Kidney epithelial cell (primary cell): ENCODE results near the gene GOLGA3. TPM values are rescaled to one million over a fixed set of nuclear protein-coding genes. Genes with fewer than 3 reads are reported as not detected.

ENCODE experiments used
- DNase-seq: peaks from one replicate; pipeline ENCODE4 v3.0.0-alpha.2; 2010; ENCODE audit warnings: low read depth
- H3K27me3 ChIP-seq: 2 replicates; pipeline ENCODE4 v1.6.0; 2011; ENCODE audit warnings: low read length; ENCODE audit not compliant: control insufficient read depth, insufficient read depth
- H3K36me3 ChIP-seq: 2 replicates; pipeline ENCODE4 v1.5.1; 2011; ENCODE audit warnings: low read length; ENCODE audit not compliant: control insufficient read depth, insufficient read depth
- H3K4me3 ChIP-seq: 2 replicates; pipeline ENCODE4 v1.5.1; 2011; ENCODE audit warnings: low read depth, mild to moderate bottlenecking, control low read depth, low read length
- total RNA-seq: library from RNA; depleted of rRNA; stranded (reverse); fragments of >200 nt; gene quantifications from 2 replicates; pipeline ENCODE4 v1.2.3, GENCODE V29; 2015
- TF ChIP-seq, protein P1 (sequence below): IDR thresholded peaks from 2 replicates; pipeline ENCODE4 v1.5.1; 2011; ENCODE audit warnings: mild to moderate bottlenecking, moderate library complexity, low read length, control low read depth, inconsistent platforms; ENCODE audit not compliant: insufficient read depth, poor library complexity, severe bottlenecking

Gene GOLGA3
- total RNA-seq, 1 donor from 2014 or later: 79.1 TPM

DNA sequence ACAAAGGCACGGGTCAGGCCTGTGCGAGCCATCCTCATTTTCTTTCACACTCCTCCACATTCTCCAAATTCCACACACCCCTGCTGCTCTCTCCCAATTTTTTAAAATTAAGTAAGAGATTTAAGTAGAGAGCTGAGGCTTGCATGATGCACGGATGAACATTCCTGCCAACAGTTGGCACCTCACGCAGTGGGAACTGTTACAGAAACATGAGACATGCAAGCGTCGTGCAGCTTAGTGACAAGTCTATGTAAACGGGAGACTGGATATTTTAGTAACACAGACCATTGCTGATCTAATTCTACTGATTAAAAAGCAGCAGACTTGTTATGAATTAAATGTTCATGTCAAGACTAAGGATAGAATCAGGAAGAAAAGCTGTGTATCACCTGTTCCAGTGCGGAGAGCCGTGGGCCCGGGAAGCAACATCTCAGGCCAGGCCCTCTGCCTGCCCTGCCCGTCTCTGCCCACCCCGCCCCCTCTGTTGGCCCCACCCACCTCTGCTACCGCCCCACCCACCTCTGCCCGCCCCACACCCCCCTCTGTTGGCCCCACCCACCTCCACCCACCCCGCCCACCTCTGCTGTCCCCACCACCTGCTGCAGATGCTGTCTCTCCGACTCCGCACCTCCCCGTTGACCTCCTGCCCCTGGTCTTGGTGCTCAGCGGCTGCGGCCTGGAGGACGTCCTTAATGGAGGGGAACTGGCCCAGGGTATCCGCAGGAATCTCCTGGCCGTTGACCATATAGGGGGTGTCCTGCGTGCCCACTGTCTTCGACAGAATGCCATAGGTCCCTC lies 21.2 kb downstream of the GOLGA3 start:
- H3K36me3 ChIP-seq: peaks cover 5% of the 10 kb centered on the region
- no peak for DNase-seq
- TF ChIP-seq, protein P1, sequence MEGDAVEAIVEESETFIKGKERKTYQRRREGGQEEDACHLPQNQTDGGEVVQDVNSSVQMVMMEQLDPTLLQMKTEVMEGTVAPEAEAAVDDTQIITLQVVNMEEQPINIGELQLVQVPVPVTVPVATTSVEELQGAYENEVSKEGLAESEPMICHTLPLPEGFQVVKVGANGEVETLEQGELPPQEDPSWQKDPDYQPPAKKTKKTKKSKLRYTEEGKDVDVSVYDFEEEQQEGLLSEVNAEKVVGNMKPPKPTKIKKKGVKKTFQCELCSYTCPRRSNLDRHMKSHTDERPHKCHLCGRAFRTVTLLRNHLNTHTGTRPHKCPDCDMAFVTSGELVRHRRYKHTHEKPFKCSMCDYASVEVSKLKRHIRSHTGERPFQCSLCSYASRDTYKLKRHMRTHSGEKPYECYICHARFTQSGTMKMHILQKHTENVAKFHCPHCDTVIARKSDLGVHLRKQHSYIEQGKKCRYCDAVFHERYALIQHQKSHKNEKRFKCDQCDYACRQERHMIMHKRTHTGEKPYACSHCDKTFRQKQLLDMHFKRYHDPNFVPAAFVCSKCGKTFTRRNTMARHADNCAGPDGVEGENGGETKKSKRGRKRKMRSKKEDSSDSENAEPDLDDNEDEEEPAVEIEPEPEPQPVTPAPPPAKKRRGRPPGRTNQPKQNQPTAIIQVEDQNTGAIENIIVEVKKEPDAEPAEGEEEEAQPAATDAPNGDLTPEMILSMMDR: no peak

DNA sequence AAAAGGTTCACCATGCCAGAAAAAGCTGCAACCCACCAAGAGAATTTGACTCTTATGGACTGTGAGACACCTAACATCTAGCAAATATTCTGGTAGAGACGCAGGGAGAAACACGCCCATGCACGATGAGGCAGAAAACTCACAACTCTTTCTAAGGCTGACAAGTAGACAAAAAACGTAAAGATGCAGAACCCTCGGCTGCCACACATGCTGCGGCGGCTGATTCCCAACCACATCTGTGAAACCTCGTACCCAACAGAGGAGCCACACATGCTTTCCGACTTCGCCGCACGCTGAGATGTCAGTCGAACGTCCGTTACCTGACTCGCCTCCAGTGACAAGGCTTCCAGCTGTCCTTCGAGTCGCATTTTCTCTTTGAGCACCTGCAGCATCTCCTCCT lies 21.8 kb downstream of the GOLGA3 start:
- no peaks in the 10 kb centered on the region for H3K27me3 ChIP-seq
- no peak overlapping the region for H3K4me3 ChIP-seq
- peaks cover 5% of the 10 kb centered on the region for H3K36me3 ChIP-seq
- no peak for DNase-seq
- TF ChIP-seq, protein P1: no peak

More for the DNA sequence above, 21.2 kb downstream of the GOLGA3 start:
- H3K27me3 ChIP-seq: no peaks in the 10 kb centered on the region
- no peak overlapping the region for H3K4me3 ChIP-seq

DNA sequence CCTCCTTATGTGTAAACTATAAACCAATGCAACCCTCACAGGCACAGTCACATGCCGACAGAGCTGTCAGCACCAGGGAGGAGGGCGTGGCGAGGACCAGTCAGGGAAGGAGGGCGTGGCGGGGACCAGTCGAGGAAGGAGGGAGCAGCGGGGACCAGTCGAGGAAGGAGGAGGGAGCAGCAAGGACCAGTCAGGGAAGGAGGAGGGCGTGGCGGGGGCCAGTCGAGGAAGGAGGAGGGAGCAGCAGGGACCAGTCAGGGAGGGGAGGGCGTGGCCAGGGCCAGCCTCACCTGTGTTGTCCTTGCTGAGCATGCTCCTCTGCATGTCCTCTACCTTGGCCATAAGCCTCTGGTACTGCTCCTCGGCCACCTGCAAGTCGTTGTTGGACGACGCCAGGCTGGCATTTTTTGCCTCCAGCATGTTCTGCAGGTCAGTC lies 24.2 kb downstream of the GOLGA3 start:
- TF ChIP-seq, protein P1: no peak
- Histone ChIP-seq H3K4me3 (no peak overlapping the region), H3K36me3 (peaks cover 5% of the 10 kb centered on the region), H3K27me3 (no peaks in the 10 kb centered on the region)
- DNase-seq: no peak

DNA sequence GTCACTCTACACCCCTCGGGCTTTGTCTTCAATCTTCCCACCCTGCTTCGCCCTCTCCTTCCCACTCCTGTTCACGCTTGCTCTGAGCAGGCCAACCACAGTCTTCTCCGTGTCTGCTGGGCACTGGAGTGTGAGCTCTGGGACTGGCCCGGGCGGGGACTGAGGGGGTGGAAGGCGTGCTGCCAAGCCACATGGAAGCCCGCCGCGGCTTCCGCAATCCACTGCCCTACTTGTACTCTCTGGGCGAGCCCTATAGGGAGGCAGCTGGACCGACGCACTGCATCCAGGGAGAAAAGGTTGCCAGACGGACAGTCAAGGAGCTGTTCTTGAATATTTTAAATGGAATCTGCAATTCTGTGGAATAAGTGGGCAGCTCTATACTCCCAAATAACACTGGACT lies 24.8 kb downstream of the GOLGA3 start:
- Histone ChIP-seq H3K36me3 (peaks cover 5% of the 10 kb centered on the region), H3K4me3 (no peak overlapping the region), H3K27me3 (no peaks in the 10 kb centered on the region)
- DNase-seq: no peak
- TF ChIP-seq, protein P1: no peak

DNA sequence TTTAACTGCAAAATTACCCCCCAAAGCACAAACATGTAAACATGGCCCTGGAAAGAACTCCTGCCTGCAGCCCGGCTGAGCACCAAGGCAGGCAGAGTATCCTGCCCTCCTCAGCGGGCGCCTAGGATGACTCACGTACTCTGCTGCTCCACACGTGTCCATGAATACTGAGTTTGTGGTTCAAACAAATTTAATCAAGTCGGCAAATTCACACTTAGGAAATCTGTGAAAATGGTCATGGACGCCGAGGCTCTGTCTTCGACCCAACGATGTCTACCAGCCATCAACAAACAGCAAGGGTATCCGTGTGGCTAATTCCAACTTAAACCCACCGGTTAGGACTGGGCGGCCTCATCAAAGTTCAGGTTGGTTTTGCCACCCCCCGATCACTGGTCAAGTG lies 25.5 kb downstream of the GOLGA3 start:
- H3K4me3 ChIP-seq: no peak overlapping the region
- TF ChIP-seq, protein P1: no peak
- DNase-seq: no peak
- H3K36me3 ChIP-seq: peaks cover 5% of the 10 kb centered on the region
- no peaks in the 10 kb centered on the region for H3K27me3 ChIP-seq

DNA sequence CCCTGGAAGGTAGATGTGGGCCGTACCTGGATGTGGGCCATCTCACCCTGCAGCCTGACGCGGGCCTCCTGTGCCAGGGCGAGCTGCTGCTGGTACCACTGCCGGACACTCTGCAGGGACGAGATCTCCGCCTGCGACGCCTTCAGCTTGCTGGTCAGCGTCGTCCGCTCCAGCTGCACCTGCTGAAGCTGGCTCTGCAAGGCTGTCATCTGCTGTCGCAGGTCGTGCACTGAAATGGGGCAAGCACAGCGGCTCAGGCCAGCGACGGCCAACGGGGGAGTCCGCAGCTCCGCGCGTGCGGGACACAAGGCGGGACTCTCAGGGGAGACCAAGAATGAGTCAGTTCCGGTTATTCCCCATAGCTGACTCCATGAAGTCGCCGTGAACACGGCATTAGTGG lies 26.9 kb downstream of the GOLGA3 start:
- Histone ChIP-seq H3K36me3 (peaks cover 8% of the 10 kb centered on the region), H3K27me3 (no peaks in the 10 kb centered on the region), H3K4me3 (no peak overlapping the region)
- TF ChIP-seq, protein P1: no peak
- no peak for DNase-seq
